Thyroid gland (tissue), 4 donors: ENCODE data around the gene CCNJ.

Experiments used
- CTCF ChIP-seq, 6 experiments: fragments of 200-600 bp in 3 of 6; fragments of 450-650 bp in 3 of 6; sonication (generic) in 3 of 6; IDR thresholded peaks; one replicate each; pipeline ENCODE4 v1.5.1; 2016 to 2019; ENCODE audit warnings: antibody characterized with exemption in 6 of 6, mild to moderate bottlenecking in 2 of 6, inconsistent platforms in 1 of 6, moderate library complexity in 1 of 6
- POLR2A ChIP-seq, 2 donors: fragments of 450-650 bp; IDR thresholded peaks; one replicate each; pipeline ENCODE4 v1.6.1; 2017; ENCODE audit warnings: antibody characterized with exemption in 2 of 2, mild to moderate bottlenecking in 2 of 2, moderate library complexity in 1 of 2

GRCh38 chr10:96022739-96023138 is 20.6 kb upstream of the CCNJ start:
- TF ChIP-seq CTCF (IDR thresholded peaks at IDR 0.05) (no peak), POLR2A (IDR thresholded peaks at IDR 0.05) (no peak)
